KMS-11 (cell line): Measurements from ENCODE around the gene RNF10.
A peak's percentile ranks its signal among the peaks of the same experiment; 100 is the strongest.

Experiments
- H2AFZ ChIP-seq: fragments of 200-600 bp; sonication (generic); 2 replicates; pipeline ENCODE4 v1.6.1; 2016; ENCODE audit warnings: antibody characterized with exemption, mixed run types, low read depth
- H3K27ac ChIP-seq: fragments of 200-600 bp; sonication (generic); 2 replicates; pipeline ENCODE4 v1.6.1; 2016; ENCODE audit warnings: mild to moderate bottlenecking, mixed run types
- H3K27me3 ChIP-seq: fragments of 200-600 bp; sonication (generic); 2 replicates; pipeline ENCODE4 v1.6.1; 2017; ENCODE audit warnings: mild to moderate bottlenecking, low read depth, mixed run types, moderate library complexity; ENCODE audit not compliant: insufficient read depth
- H3K36me3 ChIP-seq: fragments of 200-600 bp; sonication (generic); 2 replicates; pipeline ENCODE4 v1.6.1; 2017; ENCODE audit warnings: mild to moderate bottlenecking, mixed run types; ENCODE audit not compliant: insufficient read depth
- H3K4me1 ChIP-seq: fragments of 200-600 bp; sonication (generic); 2 replicates; pipeline ENCODE4 v1.6.1; 2016; ENCODE audit warnings: mild to moderate bottlenecking, low read depth, mixed run types; ENCODE audit not compliant: poor library complexity, severe bottlenecking
- H3K4me2 ChIP-seq: fragments of 200-600 bp; sonication (generic); 2 replicates; pipeline ENCODE4 v1.7.0; 2016; ENCODE audit warnings: mild to moderate bottlenecking, mixed run types
- H3K4me3 ChIP-seq: fragments of 200-600 bp; sonication (generic); IDR thresholded peaks from 2 replicates; pipeline ENCODE4 v1.6.1; 2017; ENCODE audit warnings: low read depth, low read length, mixed read lengths; ENCODE audit not compliant: insufficient read depth
- H3K79me2 ChIP-seq: fragments of 200-600 bp; sonication (generic); 2 replicates; pipeline ENCODE4 v1.6.1; 2016; ENCODE audit warnings: low read depth, mixed run types; ENCODE audit not compliant: insufficient read depth
- H3K9ac ChIP-seq: fragments of 200-600 bp; sonication (generic); 2 replicates; pipeline ENCODE4 v1.6.1; 2016; ENCODE audit warnings: mild to moderate bottlenecking, mixed run types
- H4K20me1 ChIP-seq: fragments of 200-600 bp; sonication (generic); 2 replicates; pipeline ENCODE4 v1.6.1; 2016; ENCODE audit warnings: mild to moderate bottlenecking, mixed run types; ENCODE audit not compliant: insufficient read depth
- TF ChIP-seq, protein P1 (sequence below): fragments of 200-600 bp; sonication (generic); conservative IDR thresholded peaks from 2 replicates; pipeline ENCODE4 v1.6.1; 2017; ENCODE audit warnings: low read depth, mild to moderate bottlenecking, antibody characterized with exemption, low read length, moderate library complexity, mixed read lengths

The RNF10 gene

DNA sequence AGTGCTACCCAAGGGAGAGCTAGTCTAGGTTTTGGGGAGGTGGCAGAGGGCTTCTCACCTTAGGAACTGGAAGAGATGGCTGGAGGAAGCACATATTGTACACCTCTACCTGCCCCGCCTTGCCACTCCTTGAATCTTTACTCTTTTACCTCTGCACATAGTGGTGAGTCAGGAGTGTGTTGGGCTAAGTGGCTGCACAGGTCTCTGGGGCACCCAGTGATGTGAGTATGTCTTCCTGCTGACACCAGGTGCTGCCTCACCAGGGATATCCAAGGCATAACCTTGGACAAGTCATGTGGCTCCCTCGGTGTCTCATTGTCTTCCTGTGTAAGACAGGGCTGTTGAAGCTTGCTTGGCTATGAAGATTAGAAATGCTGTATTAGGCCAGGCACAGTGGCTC, 86.5 kb downstream of the RNF10 start:
- Histone ChIP-seq H3K79me2 (no peaks in the 10 kb centered on the region), H3K4me1 (no peaks in the 10 kb centered on the region), H3K36me3 (no peaks in the 10 kb centered on the region), H3K4me3 (no peak overlapping the region), H3K9ac (no peak overlapping the region), H3K27ac (no peak overlapping the region), H2AFZ (no peak overlapping the region), H3K4me2 (no peak overlapping the region), H4K20me1 (no peaks in the 10 kb centered on the region), H3K27me3 (no peaks in the 10 kb centered on the region)
- TF ChIP-seq, protein P1, sequence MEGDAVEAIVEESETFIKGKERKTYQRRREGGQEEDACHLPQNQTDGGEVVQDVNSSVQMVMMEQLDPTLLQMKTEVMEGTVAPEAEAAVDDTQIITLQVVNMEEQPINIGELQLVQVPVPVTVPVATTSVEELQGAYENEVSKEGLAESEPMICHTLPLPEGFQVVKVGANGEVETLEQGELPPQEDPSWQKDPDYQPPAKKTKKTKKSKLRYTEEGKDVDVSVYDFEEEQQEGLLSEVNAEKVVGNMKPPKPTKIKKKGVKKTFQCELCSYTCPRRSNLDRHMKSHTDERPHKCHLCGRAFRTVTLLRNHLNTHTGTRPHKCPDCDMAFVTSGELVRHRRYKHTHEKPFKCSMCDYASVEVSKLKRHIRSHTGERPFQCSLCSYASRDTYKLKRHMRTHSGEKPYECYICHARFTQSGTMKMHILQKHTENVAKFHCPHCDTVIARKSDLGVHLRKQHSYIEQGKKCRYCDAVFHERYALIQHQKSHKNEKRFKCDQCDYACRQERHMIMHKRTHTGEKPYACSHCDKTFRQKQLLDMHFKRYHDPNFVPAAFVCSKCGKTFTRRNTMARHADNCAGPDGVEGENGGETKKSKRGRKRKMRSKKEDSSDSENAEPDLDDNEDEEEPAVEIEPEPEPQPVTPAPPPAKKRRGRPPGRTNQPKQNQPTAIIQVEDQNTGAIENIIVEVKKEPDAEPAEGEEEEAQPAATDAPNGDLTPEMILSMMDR = no peak

DNA sequence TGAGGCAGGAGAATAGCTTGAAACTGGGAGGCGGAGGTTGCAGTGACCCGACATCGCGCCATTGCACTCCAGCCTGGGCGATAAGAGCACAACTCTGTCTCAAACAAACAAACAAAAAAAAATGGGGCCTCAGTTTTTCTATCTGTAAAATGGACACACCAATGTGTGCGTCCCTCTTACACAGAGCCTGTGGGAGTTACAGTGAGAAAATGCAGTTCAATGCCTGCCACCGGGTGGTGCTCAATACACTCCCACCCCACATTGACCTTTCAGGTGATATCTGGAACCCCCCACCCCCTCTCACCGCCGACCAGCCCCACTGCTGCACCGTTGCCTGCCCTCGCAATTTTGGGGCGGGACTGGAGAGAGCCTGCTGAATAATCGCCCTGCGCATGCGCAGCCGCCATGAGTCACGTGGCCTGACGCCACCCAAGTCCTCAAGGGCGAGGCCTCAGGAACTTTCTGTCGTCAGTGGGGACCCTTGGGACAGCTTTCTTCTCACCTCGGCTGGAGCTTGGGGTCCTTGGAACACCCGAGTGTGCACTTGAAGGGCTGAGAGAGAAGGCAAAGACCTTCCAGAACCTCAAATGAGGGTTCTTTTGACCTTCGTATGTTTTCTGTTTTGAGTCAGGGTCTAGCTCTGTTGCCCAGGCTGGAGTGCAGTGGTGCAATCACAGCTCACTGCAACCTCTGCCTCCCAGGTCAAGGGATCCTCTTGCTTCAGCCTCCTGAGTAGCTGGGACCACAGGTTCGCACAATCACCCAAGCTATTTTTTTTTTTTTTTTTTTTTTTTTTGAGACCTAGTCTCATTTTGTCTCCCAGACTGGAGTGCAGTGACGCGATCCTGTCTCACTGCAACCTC, 91.6 kb downstream of the RNF10 start:
- TF ChIP-seq, protein P1 = peak; percentile 17; the same call in 1 of the 2 replicates
- H3K79me2 ChIP-seq = no peaks in the 10 kb centered on the region
- H3K36me3 ChIP-seq = no peaks in the 10 kb centered on the region
- H3K4me1 ChIP-seq = no peaks in the 10 kb centered on the region
- H3K27ac ChIP-seq = no peak overlapping the region
- no peak overlapping the region for H2AFZ ChIP-seq
- H3K27me3 ChIP-seq = no peaks in the 10 kb centered on the region
- H3K9ac ChIP-seq = no peak overlapping the region
- H3K4me2 ChIP-seq = no peak overlapping the region
- H3K4me3 ChIP-seq = no peak overlapping the region
- no peaks in the 10 kb centered on the region for H4K20me1 ChIP-seq
